ENCODE measurements around the gene PHLPP1. TPM values are rescaled to one million over a fixed set of nuclear protein-coding genes. Genes with fewer than 3 reads are reported as not detected.

The PHLPP1 gene
- total RNA-seq, 1 experiment from 2014 or later: 7.9 TPM

GRCh38 chr18:62984656-62985315 is 269.4 kb downstream of the PHLPP1 start:
- no peak for DNase-seq (ENCODE audit: low spot score)

GRCh38 chr18:62986490-62986889 is 271.1 kb downstream of the PHLPP1 start:
- DNase-seq (ENCODE audit: low spot score): no peak

- DNase-seq (ENCODE audit: low spot score): no peak
Measured at GRCh38 chr18:62987055-62987830, 271.9 kb downstream of the PHLPP1 start.

- no peak for DNase-seq (ENCODE audit: low spot score)
Measured at GRCh38 chr18:62987859-62988258, 272.5 kb downstream of the PHLPP1 start.

GRCh38 chr18:62988471-62988870 is 273.1 kb downstream of the PHLPP1 start:
- DNase-seq (ENCODE audit: low spot score): no peak

- no peak for DNase-seq (ENCODE audit: low spot score)
Measured at GRCh38 chr18:62989195-62989594, 273.9 kb downstream of the PHLPP1 start.

- DNase-seq (ENCODE audit: low spot score): no peak
Measured at GRCh38 chr18:62990653-62991052, 275.3 kb downstream of the PHLPP1 start.

- DNase-seq (ENCODE audit: low spot score): no peak
Measured at GRCh38 chr18:62991389-62991788, 276.0 kb downstream of the PHLPP1 start.

GRCh38 chr18:62991959-62992358 is 276.6 kb downstream of the PHLPP1 start:
- DNase-seq (ENCODE audit: low spot score): no peak

- no peak for DNase-seq (ENCODE audit: low spot score)
Measured at GRCh38 chr18:62992877-62993365, 277.6 kb downstream of the PHLPP1 start.

- DNase-seq (ENCODE audit: low spot score): no peak
Measured at GRCh38 chr18:62996566-62996965, 281.2 kb downstream of the PHLPP1 start.

GRCh38 chr18:62997076-62997475 is 281.7 kb downstream of the PHLPP1 start:
- no peak for DNase-seq (ENCODE audit: low spot score)

- no peak for DNase-seq (ENCODE audit: low spot score)
Measured at GRCh38 chr18:62998443-62998842, 283.1 kb downstream of the PHLPP1 start.

- peak; percentile 59 for DNase-seq (ENCODE audit: low spot score)
Measured at GRCh38 chr18:62999392-62999791, 284.1 kb downstream of the PHLPP1 start.

- DNase-seq (ENCODE audit: low spot score): no peak
Measured at GRCh38 chr18:62999921-63000320, 284.6 kb downstream of the PHLPP1 start.

- no peak for DNase-seq (ENCODE audit: low spot score)
Measured at GRCh38 chr18:63000839-63001238, 285.5 kb downstream of the PHLPP1 start.

- DNase-seq (ENCODE audit: low spot score): no peak
Measured at GRCh38 chr18:63001861-63002260, 286.5 kb downstream of the PHLPP1 start.

- no peak for DNase-seq (ENCODE audit: low spot score)
Measured at GRCh38 chr18:63002305-63002704, 287.0 kb downstream of the PHLPP1 start.

GRCh38 chr18:63002803-63003445 is 287.6 kb downstream of the PHLPP1 start:
- peak; percentile 5 for DNase-seq (ENCODE audit: low spot score)

GRCh38 chr18:63003899-63004298 is 288.6 kb downstream of the PHLPP1 start:
- DNase-seq (ENCODE audit: low spot score): no peak

GRCh38 chr18:63004466-63005089 is 289.2 kb downstream of the PHLPP1 start:
- no peak for DNase-seq (ENCODE audit: low spot score)

- no peak for DNase-seq (ENCODE audit: low spot score)
Measured at GRCh38 chr18:63005306-63005705, 290.0 kb downstream of the PHLPP1 start.
